GM18526 (cell line): ENCODE data around the gene ATF4.

Experiments
- POLR2A ChIP-seq: IDR thresholded peaks from 3 replicates; pipeline ENCODE4 v1.6.1; 2011; ENCODE audit not compliant: insufficient read length; ENCODE audit errors: extremely low read depth

Gene ATF4

DNA sequence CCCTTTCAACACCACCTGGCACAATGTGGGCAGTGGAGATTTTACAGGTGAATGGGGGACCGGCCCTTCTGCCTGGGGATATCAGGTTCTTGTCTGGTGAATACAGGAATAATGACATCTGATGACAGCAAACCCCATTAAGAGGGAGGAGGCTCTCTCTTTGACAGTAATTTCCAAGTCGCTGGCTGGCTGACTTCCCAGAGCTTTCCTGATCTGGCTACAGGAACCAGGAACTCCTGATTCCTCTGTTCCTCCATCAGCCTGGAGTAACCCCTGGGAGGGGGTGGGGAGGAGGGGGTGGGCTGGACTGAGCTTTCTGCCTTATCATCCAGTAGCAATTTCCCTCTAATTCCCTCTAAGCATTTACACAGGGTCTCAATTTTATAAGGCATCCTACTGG lies 22.0 kb upstream of the ATF4 start:
- no peak for TF ChIP-seq POLR2A

GRCh38 chr22:39498802-39499201 lies 21.6 kb upstream of the ATF4 start:
- no peak for TF ChIP-seq POLR2A

DNA sequence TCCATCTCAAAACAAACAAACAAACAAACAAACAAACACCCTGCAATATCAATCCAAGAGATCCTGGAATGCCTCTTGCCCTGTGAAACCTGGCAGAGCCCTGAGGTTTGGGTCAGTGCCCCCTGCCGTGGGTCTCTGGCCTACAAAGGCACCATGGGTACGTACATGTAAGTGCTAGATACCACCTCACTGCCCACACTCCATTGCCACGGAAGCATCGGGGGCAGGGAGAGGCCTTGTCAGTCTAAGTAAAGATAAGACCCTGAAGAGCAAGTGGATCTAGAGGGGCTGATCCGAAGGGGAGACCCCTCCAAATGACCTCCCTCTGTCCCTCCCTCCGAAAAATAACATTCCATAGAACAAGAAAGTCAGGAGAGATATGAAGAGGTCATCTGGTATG lies 20.3 kb upstream of the ATF4 start:
- TF ChIP-seq POLR2A, result no peak

GRCh38 chr22:39501644-39502108 lies 18.7 kb upstream of the ATF4 start:
- TF ChIP-seq POLR2A, result no peak

DNA sequence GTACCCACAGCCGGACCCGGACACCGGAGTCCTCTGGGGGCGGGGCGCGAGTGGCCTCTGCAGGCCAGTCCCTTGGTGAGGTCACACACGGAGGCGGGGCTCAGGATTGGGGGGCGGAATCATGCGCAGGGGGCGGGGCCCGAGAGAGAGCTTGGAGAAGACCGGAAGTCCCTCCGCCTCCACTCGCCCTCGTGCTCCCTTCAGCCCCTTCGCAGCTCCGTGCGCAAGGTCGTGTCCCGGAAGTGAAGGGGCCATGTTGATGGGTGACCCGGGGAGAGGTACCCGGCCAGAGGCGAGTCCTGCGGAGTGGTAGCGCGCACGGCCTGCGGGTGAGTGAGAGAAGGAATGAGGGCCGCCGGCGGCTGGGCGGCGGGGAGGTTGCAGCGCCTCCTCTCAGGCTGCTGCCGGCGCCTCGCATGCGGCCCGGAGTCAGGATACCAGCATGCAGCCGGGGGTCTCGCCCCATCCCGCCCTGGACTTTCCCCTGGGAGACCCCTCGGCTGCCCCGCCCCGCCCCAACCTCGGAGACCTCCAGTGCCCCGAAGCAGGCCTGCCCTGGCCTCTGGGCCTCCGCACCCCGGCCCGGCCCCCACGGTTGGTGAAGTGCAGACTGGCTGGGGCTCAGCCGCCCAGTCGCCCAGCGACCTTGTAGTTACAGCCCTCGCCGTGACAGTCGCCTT lies 18.1 kb upstream of the ATF4 start, which contains the start of gene MIEF1:
Gene MIEF1, plus strand, starts transcription at position 182 of the 680 bp plus-strand sequence. CDS start 9,005 bp downstream, outside the sequence.
- TF ChIP-seq POLR2A, result peak; percentile 76

- no peak for TF ChIP-seq POLR2A
These were observed 17.5 kb upstream of the ATF4 start for GRCh38 chr22:39502789-39503409.

DNA sequence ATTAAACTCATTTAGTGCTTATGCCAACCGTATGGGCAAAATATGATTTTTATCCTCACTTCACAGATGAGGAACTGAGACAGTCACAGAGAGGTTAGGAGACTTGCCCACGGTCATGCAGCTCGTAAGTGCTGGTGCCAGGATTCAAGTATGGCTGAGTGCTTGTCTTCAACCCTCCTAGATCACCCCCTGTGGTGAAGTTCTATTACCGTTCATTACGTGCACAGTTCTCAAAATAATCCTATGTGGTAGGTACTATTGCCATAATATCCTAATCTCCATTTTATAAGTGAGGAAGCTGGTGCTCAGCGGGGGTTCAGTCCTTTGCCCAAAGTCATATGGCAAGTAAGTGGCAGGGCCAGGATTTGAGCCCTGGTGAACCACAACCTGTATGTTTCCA lies 16.7 kb upstream of the ATF4 start:
- TF ChIP-seq POLR2A, result no peak

DNA sequence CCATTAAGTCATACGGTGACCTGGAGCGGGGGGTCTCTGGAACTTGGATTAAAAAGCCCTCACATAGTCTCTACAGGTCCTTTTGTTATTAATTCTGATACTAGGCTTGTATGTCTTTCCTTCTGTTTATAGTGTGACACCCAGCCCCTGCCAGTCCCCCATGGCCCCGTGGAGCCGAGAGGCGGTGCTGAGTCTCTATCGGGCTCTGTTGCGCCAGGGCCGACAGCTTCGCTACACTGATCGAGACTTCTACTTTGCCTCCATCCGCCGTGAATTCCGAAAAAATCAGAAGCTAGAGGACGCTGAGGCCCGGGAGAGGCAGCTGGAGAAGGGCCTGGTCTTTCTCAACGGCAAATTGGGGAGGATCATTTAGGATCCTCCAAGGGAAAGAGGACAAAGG lies 16.3 kb upstream of the ATF4 start:
- no peak for TF ChIP-seq POLR2A

- no peak for TF ChIP-seq POLR2A
These were observed 12.0 kb upstream of the ATF4 start for GRCh38 chr22:39508393-39508792.

- TF ChIP-seq POLR2A, result no peak
These were observed 9.7 kb upstream of the ATF4 start for GRCh38 chr22:39510529-39511149.

DNA sequence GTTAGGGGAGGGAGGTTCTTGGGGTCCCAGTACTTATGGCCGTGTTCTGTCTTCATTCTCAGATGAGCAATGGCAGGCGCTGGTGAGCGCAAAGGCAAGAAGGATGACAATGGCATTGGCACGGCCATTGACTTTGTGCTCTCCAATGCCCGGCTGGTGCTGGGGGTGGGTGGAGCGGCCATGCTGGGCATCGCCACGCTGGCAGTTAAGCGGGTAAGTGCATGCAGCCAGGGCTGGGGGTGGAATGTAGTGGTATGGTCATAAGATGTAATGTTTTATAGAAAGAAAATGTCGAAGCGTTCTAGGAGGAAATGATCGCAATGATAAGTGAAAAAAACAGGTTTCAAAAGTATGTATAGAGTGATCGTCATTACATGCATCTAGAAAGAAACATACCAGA lies 9.1 kb upstream of the ATF4 start:
- no peak for TF ChIP-seq POLR2A

DNA sequence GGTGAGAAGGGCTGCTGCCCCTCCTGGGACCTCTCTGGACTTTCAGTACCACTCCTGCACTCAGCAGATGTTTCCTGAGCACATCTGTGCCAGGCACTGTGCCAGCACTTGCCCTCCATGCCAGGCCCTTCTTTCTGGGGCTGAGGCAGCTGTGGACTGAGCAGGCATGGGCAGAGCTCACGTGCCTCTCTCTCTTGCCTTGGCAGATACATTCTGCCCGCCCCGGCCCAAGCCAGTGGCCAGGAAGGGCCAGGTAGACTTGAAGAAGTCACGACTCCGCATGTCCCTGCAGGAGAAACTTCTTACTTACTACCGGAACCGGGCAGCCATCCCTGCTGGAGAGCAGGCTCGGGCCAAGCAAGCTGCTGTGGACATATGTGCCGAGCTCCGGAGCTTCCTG lies 8.3 kb upstream of the ATF4 start:
- TF ChIP-seq POLR2A, result no peak

DNA sequence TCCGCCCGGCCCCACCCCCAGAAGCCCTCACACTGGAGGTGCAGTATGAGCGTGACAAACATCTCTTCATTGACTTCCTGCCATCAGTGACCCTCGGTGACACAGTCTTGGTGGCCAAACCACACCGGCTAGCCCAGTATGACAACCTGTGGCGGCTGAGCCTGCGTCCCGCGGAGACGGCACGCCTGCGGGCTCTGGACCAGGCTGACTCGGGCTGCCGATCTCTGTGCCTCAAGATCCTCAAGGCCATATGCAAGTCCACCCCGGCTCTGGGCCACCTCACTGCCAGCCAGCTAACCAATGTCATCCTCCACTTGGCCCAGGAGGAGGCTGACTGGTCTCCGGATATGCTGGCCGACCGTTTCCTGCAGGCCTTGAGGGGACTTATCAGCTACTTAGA lies 6.6 kb upstream of the ATF4 start:
- no peak for TF ChIP-seq POLR2A

GRCh38 chr22:39514373-39514973 lies 5.9 kb upstream of the ATF4 start:
- no peak for TF ChIP-seq POLR2A

- TF ChIP-seq POLR2A, result no peak
These were observed 4.9 kb upstream of the ATF4 start for GRCh38 chr22:39515266-39516050.
